SIG-M5 treated with dmso at 0.1 percent for 504 hours (cell line): ENCODE measurements around the gene FAXC.
A peak's percentile ranks its signal among the peaks of the same experiment; 100 is the strongest.
"Not testable (repeated sequence)": the region's sequence is repeated elsewhere in the genome, so short reads cannot be mapped to it uniquely, and the experiment has no call there.

Experiments
- DNase-seq: peaks from one replicate; lab custom pipeline; 2025; ENCODE audit not compliant: unreplicated experiment; lab: John Stamatoyannopoulos, UW

FAXC gene

GRCh38 chr6:99288668-99289067 lies 60.8 kb downstream of the FAXC start:
- no peak for DNase-seq

GRCh38 chr6:99287523-99287922 lies 62.0 kb downstream of the FAXC start:
- no peak for DNase-seq

GRCh38 chr6:99285881-99286280 lies 63.6 kb downstream of the FAXC start:
- no peak for DNase-seq

- DNase-seq, result peak; percentile 26
Measured at GRCh38 chr6:99282479-99283062, 66.9 kb downstream of the FAXC start.

- DNase-seq, result no peak
Measured at GRCh38 chr6:99276747-99277146, 72.7 kb downstream of the FAXC start.

GRCh38 chr6:99270826-99271225 lies 78.6 kb downstream of the FAXC start:
- DNase-seq, result no peak

GRCh38 chr6:99270030-99270429 lies 79.4 kb downstream of the FAXC start:
- DNase-seq, result no peak

GRCh38 chr6:99269207-99269606 lies 80.3 kb downstream of the FAXC start:
- no peak for DNase-seq

- DNase-seq, result not testable (repeated sequence)
Measured at GRCh38 chr6:99266996-99267395, 82.5 kb downstream of the FAXC start.

- DNase-seq, result not testable (repeated sequence)
Measured at GRCh38 chr6:99265447-99265846, 84.0 kb downstream of the FAXC start.

GRCh38 chr6:99254616-99255550 lies 94.6 kb downstream of the FAXC start:
- DNase-seq, result no peak

- DNase-seq, result no peak
Measured at GRCh38 chr6:99253271-99253670, 96.2 kb downstream of the FAXC start.

- DNase-seq, result no peak
Measured at GRCh38 chr6:99252421-99252820, 97.1 kb downstream of the FAXC start.

GRCh38 chr6:99250476-99250875 lies 99.0 kb downstream of the FAXC start:
- no peak for DNase-seq

GRCh38 chr6:99246602-99247001 lies 102.9 kb downstream of the FAXC start:
- DNase-seq, result no peak

- peak; percentile 36 for DNase-seq
Measured at GRCh38 chr6:99241905-99242534, 107.5 kb downstream of the FAXC start.

GRCh38 chr6:99236010-99236409 lies 113.5 kb downstream of the FAXC start:
- no peak for DNase-seq

- DNase-seq, result no peak
Measured at GRCh38 chr6:99233219-99233618, 116.3 kb downstream of the FAXC start.

GRCh38 chr6:99232056-99232455 lies 117.4 kb downstream of the FAXC start:
- no peak for DNase-seq

- no peak for DNase-seq
Measured at GRCh38 chr6:99225172-99225571, 124.3 kb downstream of the FAXC start.
